ENCODE data around the gene SCD. TPM values are rescaled to one million over a fixed set of nuclear protein-coding genes. Genes with fewer than 3 reads are reported as not detected.

Gene SCD
- total and polyA plus RNA-seq, 2 of the 13 experiments (the other 11 are each of a cell fraction or from before 2014, with no cell fraction given) = 492 to 512 TPM

- TF ChIP-seq, protein P1, sequence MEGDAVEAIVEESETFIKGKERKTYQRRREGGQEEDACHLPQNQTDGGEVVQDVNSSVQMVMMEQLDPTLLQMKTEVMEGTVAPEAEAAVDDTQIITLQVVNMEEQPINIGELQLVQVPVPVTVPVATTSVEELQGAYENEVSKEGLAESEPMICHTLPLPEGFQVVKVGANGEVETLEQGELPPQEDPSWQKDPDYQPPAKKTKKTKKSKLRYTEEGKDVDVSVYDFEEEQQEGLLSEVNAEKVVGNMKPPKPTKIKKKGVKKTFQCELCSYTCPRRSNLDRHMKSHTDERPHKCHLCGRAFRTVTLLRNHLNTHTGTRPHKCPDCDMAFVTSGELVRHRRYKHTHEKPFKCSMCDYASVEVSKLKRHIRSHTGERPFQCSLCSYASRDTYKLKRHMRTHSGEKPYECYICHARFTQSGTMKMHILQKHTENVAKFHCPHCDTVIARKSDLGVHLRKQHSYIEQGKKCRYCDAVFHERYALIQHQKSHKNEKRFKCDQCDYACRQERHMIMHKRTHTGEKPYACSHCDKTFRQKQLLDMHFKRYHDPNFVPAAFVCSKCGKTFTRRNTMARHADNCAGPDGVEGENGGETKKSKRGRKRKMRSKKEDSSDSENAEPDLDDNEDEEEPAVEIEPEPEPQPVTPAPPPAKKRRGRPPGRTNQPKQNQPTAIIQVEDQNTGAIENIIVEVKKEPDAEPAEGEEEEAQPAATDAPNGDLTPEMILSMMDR (CRISPR knock-in tag; IDR thresholded peaks at IDR 0.05) = peak; percentile 77
- TF ChIP-seq ARID3A (IDR thresholded peaks at IDR 0.05; ENCODE audit: low read depth, low read length) = 0 out of 2 replicates have a peak, but pooled peaks have one; percentile 24
- no peak for TF ChIP-seq RNF2 (conservative IDR thresholded peaks at IDR 0.05; ENCODE audit: low read depth)
- TF ChIP-seq, protein P2, sequence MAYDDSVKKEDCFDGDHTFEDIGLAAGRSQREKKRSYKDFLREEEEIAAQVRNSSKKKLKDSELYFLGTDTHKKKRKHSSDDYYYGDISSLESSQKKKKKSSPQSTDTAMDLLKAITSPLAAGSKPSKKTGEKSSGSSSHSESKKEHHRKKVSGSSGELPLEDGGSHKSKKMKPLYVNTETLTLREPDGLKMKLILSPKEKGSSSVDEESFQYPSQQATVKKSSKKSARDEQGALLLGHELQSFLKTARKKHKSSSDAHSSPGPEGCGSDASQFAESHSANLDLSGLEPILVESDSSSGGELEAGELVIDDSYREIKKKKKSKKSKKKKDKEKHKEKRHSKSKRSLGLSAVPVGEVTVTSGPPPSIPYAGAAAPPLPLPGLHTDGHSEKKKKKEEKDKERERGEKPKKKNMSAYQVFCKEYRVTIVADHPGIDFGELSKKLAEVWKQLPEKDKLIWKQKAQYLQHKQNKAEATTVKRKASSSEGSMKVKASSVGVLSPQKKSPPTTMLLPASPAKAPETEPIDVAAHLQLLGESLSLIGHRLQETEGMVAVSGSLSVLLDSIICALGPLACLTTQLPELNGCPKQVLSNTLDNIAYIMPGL (CRISPR knock-in tag; IDR thresholded peaks at IDR 0.05; ENCODE audit: borderline replicate concordance in 1 of 2, low read depth in 1 of 2) = 0 out of 4 replicates have a peak, but pooled peaks of 1 of the 2 experiments have one; percentile 23
These were observed 43.2 kb upstream of the SCD start (continued) for GRCh38 chr10:100303724-100304319.

DNA sequence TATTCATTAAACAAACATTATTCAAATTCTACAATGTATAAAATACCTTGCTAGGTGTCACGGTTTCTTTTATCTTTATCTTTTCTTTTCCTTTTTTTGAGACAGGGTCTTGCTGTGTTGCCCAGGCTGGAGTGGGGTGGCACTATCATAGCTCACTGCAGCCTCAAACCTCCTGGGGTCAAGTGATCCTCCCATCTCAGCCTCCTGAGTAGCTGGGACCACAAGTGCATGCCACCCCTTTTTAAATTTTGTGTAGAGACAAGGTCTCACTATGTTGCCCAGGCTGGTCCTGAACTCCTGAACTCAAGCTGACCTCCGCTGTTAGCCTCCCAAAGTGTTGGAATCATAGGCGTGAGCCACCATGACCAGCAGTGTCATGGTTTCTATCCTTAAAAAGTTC is 42.6 kb upstream of the SCD start:
- Histone ChIP-seq H3K9me3 (ENCODE audit: low read length) (no peaks in the 10 kb centered on the region), H3K36me3 (replicated peaks in 1 of 2; ENCODE audit: control insufficient read depth in 1 of 2, insufficient read depth in 2 of 2, low read length in 2 of 2) (no peaks in the 10 kb centered on the region), H3K79me2 (ENCODE audit: insufficient read depth, low read length) (no peaks in the 10 kb centered on the region), H3K9ac (ENCODE audit: insufficient read depth, low read depth, low read length) (no peak overlapping the region), H4K20me1 (ENCODE audit: insufficient read depth, low read length) (no peaks in the 10 kb centered on the region), H3K27ac (ENCODE audit: extremely low read length, insufficient read depth, low read length) (no peak overlapping the region), H3K4me2 (ENCODE audit: low read depth, low read length) (no peak overlapping the region), H3K27me3 (ENCODE audit: control insufficient read depth in 1 of 2, insufficient read depth in 2 of 2, low read length in 2 of 2) (0 out of 5 replicates have a peak, but pooled peaks cover 0 to 6% of the 10 kb centered on the region in 2 experiments), H3K4me3 (replicated peaks in 1 of 3; ENCODE audit: insufficient read depth in 1 of 3, low read depth in 2 of 3, low read length in 3 of 3) (no peak overlapping the region), H2AFZ (ENCODE audit: low read length) (no peak overlapping the region), H3K4me1 (ENCODE audit: insufficient read depth, low read length) (peaks cover 36% of the 10 kb centered on the region)
- no peak for ATAC-seq
- POLR2A ChIA-PET = no interaction called here
- CTCF ChIA-PET (ENCODE audit: low intra/inter-chr PET ratio, low total read pairs) = interaction anchor here (1.3 to 2.6 kb wide), 2 partner anchors 129 to 215 kb away, joined by 3 to 25 read pairs; partner anchors contain the start of gene SEC31B
- intact Hi-C loops (cut with micrococcal nuclease; ENCODE audit: unreplicated experiment) (no loop called here), in situ Hi-C loops (cut with HindIII; ENCODE audit: extremely low pct_ligation_motif_present, low pct_unique_long_range_greater_than_20kb) (no loop called here)
- no peak for TF ChIP-seq ZBTB2 (CRISPR knock-in tag; IDR thresholded peaks at IDR 0.05; ENCODE audit: low read depth)
- TF ChIP-seq, protein P3, sequence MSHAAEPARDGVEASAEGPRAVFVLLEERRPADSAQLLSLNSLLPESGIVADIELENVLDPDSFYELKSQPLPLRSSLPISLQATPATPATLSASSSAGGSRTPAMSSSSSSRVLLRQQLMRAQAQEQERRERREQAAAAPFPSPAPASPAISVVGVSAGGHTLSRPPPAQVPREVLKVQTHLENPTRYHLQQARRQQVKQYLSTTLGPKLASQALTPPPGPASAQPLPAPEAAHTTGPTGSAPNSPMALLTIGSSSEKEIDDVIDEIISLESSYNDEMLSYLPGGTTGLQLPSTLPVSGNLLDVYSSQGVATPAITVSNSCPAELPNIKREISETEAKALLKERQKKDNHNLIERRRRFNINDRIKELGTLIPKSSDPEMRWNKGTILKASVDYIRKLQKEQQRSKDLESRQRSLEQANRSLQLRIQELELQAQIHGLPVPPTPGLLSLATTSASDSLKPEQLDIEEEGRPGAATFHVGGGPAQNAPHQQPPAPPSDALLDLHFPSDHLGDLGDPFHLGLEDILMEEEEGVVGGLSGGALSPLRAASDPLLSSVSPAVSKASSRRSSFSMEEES (CRISPR knock-in tag; IDR thresholded peaks at IDR 0.05) = no peak
- no peak for TF ChIP-seq NFRKB (IDR thresholded peaks at IDR 0.05)
- peak; percentile 44; the same call in 1 of the 2 replicates for TF ChIP-seq ZNF121 (CRISPR knock-in tag; IDR thresholded peaks at IDR 0.05)
- WGBS (ENCODE audit: low lambda C conversion rate) = 80% methylated on average over 3 of the region's 3 CpGs
- DNase-seq (ENCODE audit: low spot score) = no peak
- no TSS peak for BruUV-seq (replicated peaks)
- FAIRE-seq = no peak
